IMR-90 (cell line): ENCODE results near the gene PACSIN3. TPM values are rescaled to one million over a fixed set of nuclear protein-coding genes. Genes with fewer than 3 reads are reported as not detected.

Experiments
- USF2 ChIP-seq: fragments of 150-350 bp; IDR thresholded peaks from 2 replicates; pipeline ENCODE4 v1.6.1; 2017; ENCODE audit warnings: mild to moderate bottlenecking, antibody characterized with exemption, low read length, low read depth
- polyA plus RNA-seq, 3 experiments: library from polyadenylated mRNA; depleted of rRNA; stranded (reverse); fragments of >200 nt; gene quantifications; 2 replicates each; pipeline ENCODE4 v1.2.3, GENCODE V29; 2012; ENCODE audit warnings: low replicate concordance in 1 of 3
- total RNA-seq: library from RNA; depleted of rRNA; stranded (reverse); fragments of >200 nt; gene quantifications from 2 replicates; pipeline ENCODE4 v1.2.3, GENCODE V29; 2012
- TF ChIP-seq, protein P1 (sequence below): conservative IDR thresholded peaks from 2 replicates; pipeline ENCODE4 v1.5.1; 2012; ENCODE audit warnings: mild to moderate bottlenecking, low read depth, low read length, improper control_type of control experiment

The PACSIN3 gene
- total and polyA plus RNA-seq, 2 of the 4 experiments (the other 2 are of a cell fraction), result 19.2 to 21.1 TPM

DNA sequence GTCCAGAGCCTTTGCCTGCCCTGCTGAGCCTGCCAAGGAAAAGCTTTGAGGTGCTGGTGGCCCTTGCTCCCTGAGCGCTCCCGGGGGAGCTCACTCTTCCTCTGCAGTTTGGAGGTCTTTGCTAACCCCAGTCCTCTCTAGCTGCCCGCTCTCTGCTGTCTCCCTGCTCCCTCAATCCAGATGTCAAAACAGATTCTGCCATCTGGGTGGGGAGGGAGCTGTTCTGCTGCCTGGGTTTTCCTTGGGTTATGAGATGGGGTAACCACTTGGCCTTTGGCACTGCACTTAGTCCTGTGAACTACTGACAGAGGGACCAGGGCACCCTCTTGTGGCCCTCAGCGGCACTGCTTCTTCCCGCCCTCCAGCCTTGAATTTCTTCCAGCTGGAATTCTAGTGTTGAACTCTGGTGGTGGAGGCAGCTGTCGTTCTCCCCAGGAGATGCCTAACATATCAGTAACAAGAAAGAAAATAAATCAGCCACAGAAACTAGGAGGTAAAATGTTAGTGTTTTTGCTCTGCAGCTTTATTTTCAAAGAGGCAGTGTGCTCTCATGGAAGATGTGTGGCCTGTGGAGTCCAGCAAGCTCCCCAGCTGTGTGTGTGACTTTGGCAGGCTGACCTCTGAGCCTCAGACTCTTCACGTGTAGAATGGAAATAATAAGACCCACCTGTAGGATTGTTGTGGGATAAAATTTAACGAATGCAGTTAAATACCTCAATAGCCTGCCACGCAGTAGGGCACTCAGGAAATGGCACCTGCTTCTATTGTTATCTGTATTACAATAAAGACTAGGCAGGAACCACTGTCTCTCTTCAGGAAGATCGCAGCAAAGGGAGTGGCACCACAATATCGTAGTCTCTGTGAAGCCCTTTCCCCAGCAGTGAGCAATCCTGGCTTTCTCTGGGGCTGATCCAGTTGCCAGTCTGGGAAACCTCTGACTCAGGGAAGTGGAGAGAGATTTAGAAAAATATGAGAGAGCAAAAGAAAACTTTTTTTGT, 33.0 kb downstream of the PACSIN3 start (continued):
- TF ChIP-seq, protein P1, sequence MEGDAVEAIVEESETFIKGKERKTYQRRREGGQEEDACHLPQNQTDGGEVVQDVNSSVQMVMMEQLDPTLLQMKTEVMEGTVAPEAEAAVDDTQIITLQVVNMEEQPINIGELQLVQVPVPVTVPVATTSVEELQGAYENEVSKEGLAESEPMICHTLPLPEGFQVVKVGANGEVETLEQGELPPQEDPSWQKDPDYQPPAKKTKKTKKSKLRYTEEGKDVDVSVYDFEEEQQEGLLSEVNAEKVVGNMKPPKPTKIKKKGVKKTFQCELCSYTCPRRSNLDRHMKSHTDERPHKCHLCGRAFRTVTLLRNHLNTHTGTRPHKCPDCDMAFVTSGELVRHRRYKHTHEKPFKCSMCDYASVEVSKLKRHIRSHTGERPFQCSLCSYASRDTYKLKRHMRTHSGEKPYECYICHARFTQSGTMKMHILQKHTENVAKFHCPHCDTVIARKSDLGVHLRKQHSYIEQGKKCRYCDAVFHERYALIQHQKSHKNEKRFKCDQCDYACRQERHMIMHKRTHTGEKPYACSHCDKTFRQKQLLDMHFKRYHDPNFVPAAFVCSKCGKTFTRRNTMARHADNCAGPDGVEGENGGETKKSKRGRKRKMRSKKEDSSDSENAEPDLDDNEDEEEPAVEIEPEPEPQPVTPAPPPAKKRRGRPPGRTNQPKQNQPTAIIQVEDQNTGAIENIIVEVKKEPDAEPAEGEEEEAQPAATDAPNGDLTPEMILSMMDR, result peak; percentile 98
- no peak for TF ChIP-seq USF2
